Measurements from ENCODE around the gene C1orf74.

DNA sequence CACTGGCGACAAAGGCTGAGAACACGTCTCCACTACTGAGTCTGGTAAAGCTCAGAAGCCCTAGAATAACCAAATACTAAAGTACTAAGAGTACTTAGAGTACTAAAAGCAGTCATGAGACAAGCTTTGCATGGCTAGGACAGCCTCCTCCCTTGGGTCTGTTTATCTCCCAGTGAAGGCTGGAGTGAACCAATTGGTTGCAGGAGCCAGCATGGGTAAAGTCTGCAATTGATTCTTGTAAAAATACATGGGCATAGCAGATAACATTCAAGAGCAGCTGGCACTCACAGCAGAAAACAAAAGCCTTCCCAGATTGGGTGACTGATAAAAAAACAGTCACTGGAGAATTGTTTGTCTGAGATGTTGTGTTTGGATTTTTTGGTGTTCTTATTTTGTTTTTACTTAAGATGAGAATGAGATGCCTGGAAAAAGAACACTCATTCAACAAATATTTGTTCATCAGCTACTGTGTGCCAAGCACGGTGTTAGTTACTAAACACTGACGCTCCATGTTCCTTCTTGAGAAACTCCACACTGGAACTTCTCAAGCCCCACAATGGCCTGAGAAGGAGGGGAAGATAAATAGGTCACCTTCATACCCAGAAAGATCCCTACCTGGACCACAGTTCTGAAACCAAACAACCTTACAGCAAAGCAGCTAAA lies 17.9 kb upstream of the C1orf74 start:
- TF ChIP-seq, protein P1, sequence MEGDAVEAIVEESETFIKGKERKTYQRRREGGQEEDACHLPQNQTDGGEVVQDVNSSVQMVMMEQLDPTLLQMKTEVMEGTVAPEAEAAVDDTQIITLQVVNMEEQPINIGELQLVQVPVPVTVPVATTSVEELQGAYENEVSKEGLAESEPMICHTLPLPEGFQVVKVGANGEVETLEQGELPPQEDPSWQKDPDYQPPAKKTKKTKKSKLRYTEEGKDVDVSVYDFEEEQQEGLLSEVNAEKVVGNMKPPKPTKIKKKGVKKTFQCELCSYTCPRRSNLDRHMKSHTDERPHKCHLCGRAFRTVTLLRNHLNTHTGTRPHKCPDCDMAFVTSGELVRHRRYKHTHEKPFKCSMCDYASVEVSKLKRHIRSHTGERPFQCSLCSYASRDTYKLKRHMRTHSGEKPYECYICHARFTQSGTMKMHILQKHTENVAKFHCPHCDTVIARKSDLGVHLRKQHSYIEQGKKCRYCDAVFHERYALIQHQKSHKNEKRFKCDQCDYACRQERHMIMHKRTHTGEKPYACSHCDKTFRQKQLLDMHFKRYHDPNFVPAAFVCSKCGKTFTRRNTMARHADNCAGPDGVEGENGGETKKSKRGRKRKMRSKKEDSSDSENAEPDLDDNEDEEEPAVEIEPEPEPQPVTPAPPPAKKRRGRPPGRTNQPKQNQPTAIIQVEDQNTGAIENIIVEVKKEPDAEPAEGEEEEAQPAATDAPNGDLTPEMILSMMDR (IDR thresholded peaks at IDR 0.05; ENCODE audit: insufficient read depth, low read depth, low read length): no peak
- no peak for TF ChIP-seq EZH2 (IDR thresholded peaks at IDR 0.05; ENCODE audit: insufficient read depth, low read length)

Data from astrocyte (in vitro differentiated cells and primary cell).